Left lung (tissue), 10 donors: ENCODE results near the gene USP8. TPM values are rescaled to one million over a fixed set of nuclear protein-coding genes. Genes with fewer than 3 reads are reported as not detected.

Experiments
- ATAC-seq: fragments of 200-7000 bp; cut with Tn5 transposase; one replicate; pipeline ENCODE4 v1.9.1; 2020; ENCODE audit warnings: moderate library complexity
- DNase-seq, 4 donors: peaks; one replicate each; pipeline ENCODE4 v3.0.0-alpha.2; 2013 to 2020
- H3K27ac ChIP-seq, 2 donors: fragments of 200-600 bp; sonication (generic) in 1 of 2; one replicate each; pipeline versions ENCODE4 v1.5.0 to v1.8.0; 2020 to 2021
- H3K27me3 ChIP-seq, 2 donors: fragments of 200-600 bp; sonication (generic) in 1 of 2; one replicate each; pipeline versions ENCODE4 v1.5.0 to v1.8.0; 2020 to 2021
- H3K36me3 ChIP-seq, 2 donors: fragments of 200-600 bp; sonication (generic) in 1 of 2; one replicate each; pipeline versions ENCODE4 v1.5.0 to v1.8.0; 2020 to 2021
- H3K4me1 ChIP-seq, 2 donors: fragments of 200-600 bp; one replicate each; pipeline ENCODE4 v1.8.0; 2021
- H3K4me3 ChIP-seq, 2 donors: fragments of 200-600 bp; sonication (generic) in 1 of 2; one replicate each; pipeline versions ENCODE4 v1.5.0 to v1.8.0; 2020 to 2021; ENCODE audit warnings: mild to moderate bottlenecking in 1 of 2
- H3K9me3 ChIP-seq, 2 donors: fragments of 200-600 bp; sonication (generic) in 1 of 2; one replicate each; pipeline versions ENCODE4 v1.5.0 to v1.8.0; 2020 to 2021
- CTCF ChIP-seq, 2 donors: fragments of 200-600 bp; sonication (generic) in 1 of 2; IDR thresholded peaks; one replicate each; pipeline versions ENCODE4 v1.5.0 to v1.8.0; 2021; ENCODE audit warnings: antibody characterized with exemption in 2 of 2
- intact Hi-C, 2 donors: fragments of 100-400 bp; cut with DNase I; formaldehyde crosslinking; loops; one replicate each; pipeline versions ENCODE4 v1.11.2 to v1.14.2; 2022
- polyA plus RNA-seq, 6 donors: library from polyadenylated mRNA; unstranded; fragments of 120-200 nt; gene quantifications; one replicate each; pipeline ENCODE4 v1.2.1, GENCODE V29; 2013; ENCODE audit not compliant: insufficient read length in 6 of 6
- total RNA-seq, 2 donors: library from RNA; stranded (reverse); fragmentation: NEBNext Ultra II Directional; extraction: Animal tissue kit (Norgen Biotek cat#: 25700); gene quantifications; one replicate each; pipeline ENCODE4 v1.2.1, GENCODE V29; 2021
- donor health status: DM: no; HTN: yes; CAD: no.
- donor health status: DM: no; HTN: no; CAD: no.

USP8 gene
- total and polyA plus RNA-seq, 8 donors = 51.3 to 68.6 (median 60.8) TPM

- no peaks in the 10 kb centered on the region for H3K36me3 ChIP-seq
- H3K9me3 ChIP-seq = peaks cover 0 to 6% of the 10 kb centered on the region in 2 donors
- no peaks in the 10 kb centered on the region for H3K4me1 ChIP-seq
- intact Hi-C loops = no loop called here
- H3K27ac ChIP-seq = no peak overlapping the region
- ATAC-seq = no peak
- DNase-seq = no peak
- no peak overlapping the region for H3K4me3 ChIP-seq
- no peak for TF ChIP-seq CTCF (IDR thresholded peaks at IDR 0.05)
- no peaks in the 10 kb centered on the region for H3K27me3 ChIP-seq
Observed at GRCh38 chr15:50513001-50513400, 88.8 kb downstream of the USP8 start.

- Histone ChIP-seq H3K27me3 (no peaks in the 10 kb centered on the region), H3K36me3 (no peaks in the 10 kb centered on the region), H3K27ac (no peak overlapping the region), H3K4me3 (no peak overlapping the region), H3K9me3 (peaks cover 0 to 10% of the 10 kb centered on the region in 2 donors), H3K4me1 (no peaks in the 10 kb centered on the region)
- TF ChIP-seq CTCF (IDR thresholded peaks at IDR 0.05) = no peak
- intact Hi-C loops = no loop called here
- DNase-seq = no peak
- ATAC-seq = no peak
Observed at GRCh38 chr15:50519740-50520425, 95.7 kb downstream of the USP8 start.

GRCh38 chr15:50523851-50524251, 99.6 kb downstream of the USP8 start:
- TF ChIP-seq CTCF (IDR thresholded peaks at IDR 0.05) = no peak
- no peak for DNase-seq
- Histone ChIP-seq H3K9me3 (no peaks in the 10 kb centered on the region), H3K27ac (no peak overlapping the region), H3K36me3 (no peaks in the 10 kb centered on the region), H3K27me3 (no peaks in the 10 kb centered on the region), H3K4me1 (no peaks in the 10 kb centered on the region), H3K4me3 (no peak overlapping the region)
- intact Hi-C loops = no loop called here
- ATAC-seq = no peak

GRCh38 chr15:50531163-50531562, 107.0 kb downstream of the USP8 start:
- Histone ChIP-seq H3K4me3 (no peak overlapping the region), H3K9me3 (no peaks in the 10 kb centered on the region), H3K36me3 (no peaks in the 10 kb centered on the region), H3K4me1 (no peaks in the 10 kb centered on the region), H3K27ac (no peak overlapping the region), H3K27me3 (no peaks in the 10 kb centered on the region)
- DNase-seq = no peak
- ATAC-seq = no peak
- TF ChIP-seq CTCF (IDR thresholded peaks at IDR 0.05) = no peak
- intact Hi-C loops = no loop called here

- Histone ChIP-seq H3K27ac (no peak overlapping the region), H3K27me3 (no peaks in the 10 kb centered on the region), H3K36me3 (no peaks in the 10 kb centered on the region), H3K4me1 (no peaks in the 10 kb centered on the region), H3K4me3 (no peak overlapping the region), H3K9me3 (no peaks in the 10 kb centered on the region)
- ATAC-seq = no peak
- no peak for TF ChIP-seq CTCF (IDR thresholded peaks at IDR 0.05)
- no peak for DNase-seq
- intact Hi-C loops = no loop called here
Observed at GRCh38 chr15:50531766-50532165, 107.6 kb downstream of the USP8 start.
